H1 (cell line): ENCODE data around the gene TYR. TPM values are rescaled to one million over a fixed set of nuclear protein-coding genes. Genes with fewer than 3 reads are reported as not detected.
"Not testable (repeated sequence)": the region's sequence is repeated elsewhere in the genome, so short reads cannot be mapped to it uniquely, and the experiment has no call there.

Experiments
- CTCF ChIA-PET: fragments of 300-600 bp; sonication (Branson Sonifier 250); formaldehyde crosslinking; loops from one replicate; lab custom pipeline; 2021; ENCODE audit not compliant: partially characterized antibody; lab: Charles Lee
- POLR2A ChIA-PET: fragments of 300-600 bp; sonication (Branson Sonifier 250); formaldehyde crosslinking; loops from one replicate; lab custom pipeline; 2021; ENCODE audit warnings: inconsistent platforms; ENCODE audit not compliant: partially characterized antibody; lab: Charles Lee
- DNase-seq, 2 experiments: peaks; one replicate each; pipeline versions ENCODE4 v3.0.0 to v3.0.0-alpha.2; 2010 to 2022; ENCODE audit warnings: low spot score in 2 of 2, low read depth in 1 of 2, mixed read lengths in 1 of 2
- FAIRE-seq: peaks from 2 replicates; lab custom pipeline; 2011; peaks lifted over from hg19 to GRCh38; lab: Jason Lieb, UNC
- H2AFZ ChIP-seq: 2 replicates; pipeline ENCODE4 v1.8.1; 2012; ENCODE audit warnings: low read length, inconsistent platforms
- H2AK5ac ChIP-seq: 2 replicates; pipeline ENCODE4 v1.6.1; 2013; ENCODE audit warnings: low read depth, low read length
- H2BK120ac ChIP-seq: replicated peaks from 2 replicates; pipeline ENCODE3; 2013; ENCODE audit warnings: low read depth, low read length, inconsistent platforms
- H2BK12ac ChIP-seq: 2 replicates; pipeline ENCODE4 v1.6.1; 2013; ENCODE audit warnings: low read depth, low read length
- H2BK15ac ChIP-seq: 2 replicates; pipeline ENCODE4 v1.6.1; 2013; ENCODE audit warnings: low read length
- H2BK20ac ChIP-seq: 2 replicates; pipeline ENCODE4 v1.6.1; 2013; ENCODE audit warnings: low read length
- H2BK5ac ChIP-seq: 2 replicates; pipeline ENCODE4 v1.6.1; 2013; ENCODE audit warnings: low read depth, low read length
- H3K14ac ChIP-seq: 2 replicates; pipeline ENCODE4 v1.6.1; 2013; ENCODE audit warnings: inconsistent platforms; ENCODE audit not compliant: insufficient read length
- H3K18ac ChIP-seq: 2 replicates; pipeline ENCODE4 v1.6.1; 2013; ENCODE audit warnings: low read length; ENCODE audit errors: extremely low read depth
- H3K23ac ChIP-seq: 2 replicates; pipeline ENCODE4 v1.6.1; 2013; ENCODE audit warnings: inconsistent platforms; ENCODE audit not compliant: insufficient read length
- H3K23me2 ChIP-seq: 2 replicates; pipeline ENCODE4 v1.6.1; 2013; ENCODE audit warnings: low read depth, low read length
- H3K27ac ChIP-seq: 2 replicates; pipeline ENCODE4 v1.6.1; 2011; ENCODE audit warnings: low read depth, low read length, inconsistent platforms
- H3K27me3 ChIP-seq, 4 experiments: replicated peaks in 1 of 4; 1 replicate in 1 of 4; 2 replicates in 3 of 4; pipeline versions ENCODE4 v1.6.1 to v1.8.1; 2011 to 2013; ENCODE audit warnings: low read length in 3 of 4, mild to moderate bottlenecking in 3 of 4, inconsistent platforms in 2 of 4, mixed read lengths in 2 of 4, moderate library complexity in 1 of 4; ENCODE audit not compliant: control insufficient read depth in 3 of 4, insufficient read depth in 3 of 4; ENCODE audit errors: extremely low read depth in 1 of 4
- H3K36me3 ChIP-seq, 4 experiments: 2 replicates each; pipeline versions ENCODE4 v1.6.1 to v1.8.1; 2011 to 2013; ENCODE audit warnings: mild to moderate bottlenecking in 4 of 4, low read length in 3 of 4, moderate library complexity in 2 of 4, control low read depth in 1 of 4, inconsistent platforms in 1 of 4; ENCODE audit not compliant: insufficient read depth in 4 of 4, control insufficient read depth in 2 of 4
- H3K4ac ChIP-seq: replicated peaks from 2 replicates; pipeline ENCODE3; 2013; ENCODE audit warnings: low read length, low read depth, mixed read lengths, inconsistent platforms; ENCODE audit not compliant: insufficient read length
- H3K4me1 ChIP-seq, 4 experiments: replicated peaks in 1 of 4; 1 replicate in 1 of 4; 2 replicates in 3 of 4; pipeline versions ENCODE4 v1.6.1 to v1.8.1; 2011 to 2013; ENCODE audit warnings: low read length in 3 of 4, inconsistent platforms in 2 of 4, mixed read lengths in 1 of 4; ENCODE audit not compliant: insufficient read depth in 4 of 4, control insufficient read depth in 3 of 4
- H3K4me2 ChIP-seq, 2 experiments: 2 replicates each; pipeline versions ENCODE4 v1.6.1 to v1.8.1; 2011 to 2013; ENCODE audit warnings: low read depth in 2 of 2, low read length in 2 of 2, control low read depth in 1 of 2, inconsistent platforms in 1 of 2, mild to moderate bottlenecking in 1 of 2; ENCODE audit not compliant: insufficient read depth in 1 of 2
- H3K4me3 ChIP-seq, 4 experiments: fragments of 200-600, 300-600 bp in 1 of 4; sonication (generic), shearing (Covaris generic), sonication (Bioruptor Twin) in 1 of 4; 2 replicates each; pipeline versions ENCODE4 v1.5.1 to v1.8.1; 2011 to 2016; ENCODE audit warnings: low read length in 4 of 4, low read depth in 3 of 4, control low read depth in 2 of 4, inconsistent platforms in 2 of 4, mild to moderate bottlenecking in 2 of 4, mixed read lengths in 1 of 4, moderate library complexity in 1 of 4; ENCODE audit not compliant: insufficient read depth in 2 of 4; ENCODE audit errors: extremely low read depth in 1 of 4
- H3K56ac ChIP-seq: replicated peaks from 2 replicates; pipeline ENCODE3; 2013; ENCODE audit warnings: low read depth, mild to moderate bottlenecking, mixed read lengths, low read length, inconsistent platforms; ENCODE audit not compliant: insufficient read length
- H3K79me1 ChIP-seq: 2 replicates; pipeline ENCODE4 v1.6.1; 2013; ENCODE audit warnings: low read depth, low read length, control low read depth
- H3K79me2 ChIP-seq, 2 experiments: 2 replicates each; pipeline versions ENCODE4 v1.6.1 to v1.8.1; 2012 to 2013; ENCODE audit warnings: low read length in 2 of 2, mild to moderate bottlenecking in 2 of 2, inconsistent platforms in 1 of 2; ENCODE audit not compliant: insufficient read depth in 2 of 2, control insufficient read depth in 1 of 2
- H3K9ac ChIP-seq, 4 experiments: replicated peaks in 1 of 4; 1 replicate in 1 of 4; 2 replicates in 3 of 4; pipeline versions ENCODE4 v1.6.1 to v1.8.1; 2011 to 2013; ENCODE audit warnings: low read depth in 3 of 4, low read length in 3 of 4, control low read depth in 2 of 4, mild to moderate bottlenecking in 2 of 4, moderate library complexity in 2 of 4, inconsistent platforms in 1 of 4; ENCODE audit errors: extremely low read depth in 1 of 4
- H3K9me3 ChIP-seq, 2 experiments: 2 replicates each; pipeline versions ENCODE4 v1.6.1 to v1.8.1; 2012 to 2013; ENCODE audit warnings: mild to moderate bottlenecking in 2 of 2, moderate library complexity in 2 of 2, control low read depth in 1 of 2, inconsistent platforms in 1 of 2, low read depth in 1 of 2, low read length in 1 of 2, mixed read lengths in 1 of 2; ENCODE audit not compliant: insufficient read depth in 2 of 2
- H4K20me1 ChIP-seq, 2 experiments: replicated peaks in 1 of 2; 2 replicates each; pipeline versions ENCODE3 to v1.8.1; 2011 to 2013; ENCODE audit warnings: inconsistent platforms in 2 of 2, low read length in 2 of 2, mild to moderate bottlenecking in 1 of 2; ENCODE audit not compliant: insufficient read depth in 2 of 2, control insufficient read depth in 1 of 2
- H4K5ac ChIP-seq: 2 replicates; pipeline ENCODE4 v1.6.1; 2013; ENCODE audit warnings: low read length, low read depth, mixed read lengths, inconsistent platforms; ENCODE audit not compliant: insufficient read length
- H4K8ac ChIP-seq: 2 replicates; pipeline ENCODE4 v1.8.0; 2013; ENCODE audit warnings: mild to moderate bottlenecking, moderate library complexity, low read length, inconsistent platforms; ENCODE audit not compliant: insufficient read depth; ENCODE audit errors: extremely low read depth
- H4K91ac ChIP-seq: replicated peaks from 2 replicates; pipeline ENCODE3; 2013; ENCODE audit warnings: low read length, mixed read lengths, inconsistent platforms; ENCODE audit not compliant: insufficient read length
- CTBP2 ChIP-seq: IDR thresholded peaks from 2 replicates; pipeline ENCODE4 v1.7.0; 2011; ENCODE audit warnings: borderline replicate concordance, mild to moderate bottlenecking, moderate library complexity, mixed read lengths, low read length; ENCODE audit not compliant: insufficient read depth, insufficient read length
- EZH2 ChIP-seq: fragments of 200-600 bp; sonication (generic); IDR thresholded peaks from 2 replicates; pipeline ENCODE4 v1.7.1; 2012; ENCODE audit warnings: low read depth, mild to moderate bottlenecking, moderate library complexity, low read length, inconsistent platforms; ENCODE audit not compliant: severe bottlenecking
- JUN ChIP-seq: IDR thresholded peaks from 2 replicates; pipeline ENCODE4 v1.6.1; 2011; ENCODE audit warnings: low read depth, mild to moderate bottlenecking, improper control_type of control experiment, low read length
- NRF1 ChIP-seq: IDR thresholded peaks from 2 replicates; pipeline ENCODE4 v1.6.1; 2011; ENCODE audit warnings: mild to moderate bottlenecking, low read depth, low read length, improper control_type of control experiment
- POLR2A ChIP-seq, 2 experiments: IDR thresholded peaks; 1 replicate in 1 of 2; 2 replicates in 1 of 2; pipeline ENCODE4 v1.6.1; 2011; ENCODE audit warnings: low read depth in 2 of 2, low read length in 2 of 2, mild to moderate bottlenecking in 2 of 2; ENCODE audit errors: control extremely low read depth in 1 of 2
- SAP30 ChIP-seq: fragments of 300-600 bp; sonication (generic); IDR thresholded peaks from 2 replicates; pipeline ENCODE4 v1.7.1; 2012; ENCODE audit warnings: low read length, moderate library complexity, mild to moderate bottlenecking, inconsistent platforms; ENCODE audit not compliant: insufficient read depth, insufficient replicate concordance
- SRF ChIP-seq: IDR thresholded peaks from 2 replicates; pipeline ENCODE4 v1.6.1; 2011; ENCODE audit warnings: mild to moderate bottlenecking, low read depth, low read length, moderate library complexity
- WGBS, 2 experiments: shearing (Covaris generic) in 1 of 2; methylation state at CpG; one replicate each; pipeline versions ENCODE4 v1.1.6 to v1.1.7; 2013 to 2015; ENCODE audit warnings: low lambda C conversion rate in 2 of 2, mixed read lengths in 2 of 2, inconsistent platforms in 1 of 2, low coverage in 1 of 2, missing lambda C conversion rate in 1 of 2; ENCODE audit not compliant: insufficient replicate concordance in 2 of 2, insufficient coverage in 1 of 2, insufficient read length in 1 of 2; ENCODE audit errors: extremely low coverage in 1 of 2, missing lambda C conversion rate in 1 of 2; 5-methylcytosine and 5-hydroxymethylcytosine counted together
- polyA plus RNA-seq, 7 experiments: library from polyadenylated mRNA; depleted of rRNA in 3 of 7; stranded (reverse) in 5 of 7; unstranded in 2 of 7; fragments of >200 nt in 5 of 7; fragments of 200-250 nt in 2 of 7; gene quantifications; 1 replicate in 5 of 7; 2 replicates in 1 of 7; 4 replicates in 1 of 7; pipeline versions ENCODE4 v1.2.1 to v1.2.3, GENCODE V29; 2011 to 2013; ENCODE audit warnings: missing spikeins in 2 of 7, mixed read lengths in 2 of 7
- total RNA-seq: library from RNA; stranded (reverse); fragmentation: NEBNext Ultra II Directional; extraction: Animal tissue kit (Norgen Biotek cat#: 25700); gene quantifications from 2 replicates; pipeline ENCODE4 v1.2.1, GENCODE V29; 2021

TYR gene
- total and polyA plus RNA-seq, 2 of the 8 experiments (the other 6 are each of a cell fraction or from before 2014, with no cell fraction given) = not detected

- TF ChIP-seq JUN = no peak
- no peak for TF ChIP-seq POLR2A (IDR thresholded peaks at IDR 0.05; ENCODE audit: control extremely low read depth in 1 of 2, low read depth in 2 of 2, low read length in 2 of 2)
- no peak for TF ChIP-seq SRF
- no peak for TF ChIP-seq EZH2
- TF ChIP-seq NRF1 = no peak
- TF ChIP-seq CTBP2 = no peak
- TF ChIP-seq SAP30 = no peak
Measured at GRCh38 chr11:89235976-89236375, 58.3 kb downstream of the TYR start (continued).

- DNase-seq, H3K27me3 ChIP-seq, H2BK15ac ChIP-seq, H3K4me3 ChIP-seq, H2BK120ac ChIP-seq, H2BK5ac ChIP-seq, H3K79me1 ChIP-seq, H2BK12ac ChIP-seq, H3K4ac ChIP-seq, H3K14ac ChIP-seq, H4K5ac ChIP-seq, H3K18ac ChIP-seq, H2AFZ ChIP-seq, H3K36me3 ChIP-seq, H2BK20ac ChIP-seq, H4K91ac ChIP-seq, FAIRE-seq, H4K8ac ChIP-seq, H2AK5ac ChIP-seq, H3K79me2 ChIP-seq, H3K9ac ChIP-seq, H3K4me1 ChIP-seq, POLR2A ChIA-PET, H3K4me2 ChIP-seq, H3K27ac ChIP-seq, H3K9me3 ChIP-seq, H3K23me2 ChIP-seq, H3K56ac ChIP-seq, H4K20me1 ChIP-seq, H3K23ac ChIP-seq: not testable (repeated sequence)
- WGBS, 2 experiments = 90% methylated on average over 4 of the region's 4 CpGs; no CpG with 5 or more reads in 1 of the 2 experiments
- CTCF ChIA-PET = interaction anchor here (1.3 kb wide), 1 partner anchor 15 kb away, joined by 4 read pairs; no protein-coding TSS in a partner anchor
Measured at GRCh38 chr11:89247007-89247406, 69.3 kb downstream of the TYR start.
